Sigmoid colon (tissue), 4 donors: ENCODE data around the gene ADGRG3.

Source experiments
- CTCF ChIP-seq, 4 experiments: fragments of 450-650 bp in 3 of 4; fragments of 200-600 bp in 1 of 4; IDR thresholded peaks; one replicate each; pipeline ENCODE4 v1.5.1; 2016 to 2019; ENCODE audit warnings: antibody characterized with exemption in 4 of 4, mild to moderate bottlenecking in 3 of 4, moderate library complexity in 2 of 4
- EP300 ChIP-seq, 4 donors: sonication (generic); formaldehyde crosslinking; IDR thresholded peaks; one replicate each; pipeline ENCODE4 v1.6.1; 2017; ENCODE audit warnings: antibody characterized with exemption in 4 of 4
- POLR2AphosphoS5 ChIP-seq, 4 donors: sonication (generic); formaldehyde crosslinking; IDR thresholded peaks; one replicate each; pipeline ENCODE4 v1.6.1; 2017; ENCODE audit warnings: antibody characterized with exemption in 4 of 4

- no peak for TF ChIP-seq EP300 (IDR thresholded peaks at IDR 0.05)
- TF ChIP-seq CTCF (IDR thresholded peaks at IDR 0.05): no peak
- TF ChIP-seq POLR2AphosphoS5 (IDR thresholded peaks at IDR 0.05): no peak
These were observed 7.8 kb downstream of the ADGRG3 start for GRCh38 chr16:57675741-57676551.
